ENCODE data around the gene FAM219A. TPM values are rescaled to one million over a fixed set of nuclear protein-coding genes. Genes with fewer than 3 reads are reported as not detected.
A peak's percentile ranks its signal among the peaks of the same experiment; 100 is the strongest.
"Not testable (repeated sequence)": the region's sequence is repeated elsewhere in the genome, so short reads cannot be mapped to it uniquely, and the experiment has no call there.

FAM219A gene
- total and polyA plus RNA-seq, 5 donors: 19.8 to 28.1 (median 23.8) TPM

GRCh38 chr9:34446468-34446891, 11.9 kb downstream of the FAM219A start:
- intact Hi-C loops (cut with DNase I): loop anchor here in 1 of 4 donors (10.0 kb wide), 1 partner anchor 148 kb away; no protein-coding TSS in a partner anchor
- Histone ChIP-seq H3K4me1 (ENCODE audit: control insufficient read depth, insufficient read depth, low read length) (peaks cover 18% of the 10 kb centered on the region), H3K27ac (ENCODE audit: low read length) (no peak overlapping the region), H3K9me3 (ENCODE audit: control insufficient read depth, low read length) (no peaks in the 10 kb centered on the region), H3K4me3 (ENCODE audit: low read length) (no peak overlapping the region), H3K27me3 (ENCODE audit: control insufficient read depth, insufficient read depth) (no peaks in the 10 kb centered on the region)
- DNase-seq (no peak), ATAC-seq (peak in 1 of 2 donors; percentile 57)

- H3K27me3 ChIP-seq (ENCODE audit: control insufficient read depth, insufficient read depth): no peaks in the 10 kb centered on the region
- ATAC-seq (no peak), DNase-seq (no peak)
- H3K9me3 ChIP-seq (ENCODE audit: control insufficient read depth, low read length): no peaks in the 10 kb centered on the region
- peaks cover 11% of the 10 kb centered on the region for H3K4me1 ChIP-seq (ENCODE audit: control insufficient read depth, insufficient read depth, low read length)
- H3K27ac ChIP-seq (ENCODE audit: low read length): no peak overlapping the region
- intact Hi-C loops (cut with DNase I): loop anchor here in 2 of 4 donors (5.0 to 10.0 kb wide), 2 partner anchors 58 to 151 kb away; no protein-coding TSS in a partner anchor
- H3K4me3 ChIP-seq (ENCODE audit: low read length): no peak overlapping the region
Measured at GRCh38 chr9:34443976-34444375, 14.4 kb downstream of the FAM219A start.

- DNase-seq: no peak
Measured at GRCh38 chr9:34443533-34443932, 14.8 kb downstream of the FAM219A start.

GRCh38 chr9:34442770-34443169, 15.6 kb downstream of the FAM219A start:
- peaks cover 11% of the 10 kb centered on the region for H3K4me1 ChIP-seq (ENCODE audit: control insufficient read depth, insufficient read depth, low read length)
- H3K9me3 ChIP-seq (ENCODE audit: control insufficient read depth, low read length): no peaks in the 10 kb centered on the region
- no peak overlapping the region for H3K4me3 ChIP-seq (ENCODE audit: low read length)
- DNase-seq: no peak
- ATAC-seq: no peak
- 97% methylated on average over 1 of the region's 1 CpG for WGBS
- intact Hi-C loops (cut with DNase I): loop anchor here in 2 of 4 donors (5.0 to 10.0 kb wide), 2 partner anchors 60 to 152 kb away; no protein-coding TSS in a partner anchor
- no peaks in the 10 kb centered on the region for H3K27me3 ChIP-seq (ENCODE audit: control insufficient read depth, insufficient read depth)
- no peak overlapping the region for H3K27ac ChIP-seq (ENCODE audit: low read length)

More at GRCh38 chr9:34443533-34443932, 14.8 kb downstream of the FAM219A start:
- Histone ChIP-seq H3K9me3 (ENCODE audit: control insufficient read depth, low read length) (no peaks in the 10 kb centered on the region), H3K4me1 (ENCODE audit: control insufficient read depth, insufficient read depth, low read length) (peaks cover 11% of the 10 kb centered on the region), H3K27me3 (ENCODE audit: control insufficient read depth, insufficient read depth) (no peaks in the 10 kb centered on the region), H3K4me3 (ENCODE audit: low read length) (no peak overlapping the region), H3K27ac (ENCODE audit: low read length) (no peak overlapping the region)
- intact Hi-C loops (cut with DNase I): loop anchor here in 2 of 4 donors (5.0 to 10.0 kb wide), 2 partner anchors 59 to 151 kb away; no protein-coding TSS in a partner anchor
- no peak for ATAC-seq
- WGBS: 61% methylated on average over 2 of the region's 2 CpGs

- peak in 1 of 2 donors; percentile 11 for ATAC-seq
- DNase-seq: no peak
- no peak overlapping the region for H3K27ac ChIP-seq (ENCODE audit: low read length)
- H3K9me3 ChIP-seq (ENCODE audit: control insufficient read depth, low read length): no peaks in the 10 kb centered on the region
- H3K4me3 ChIP-seq (ENCODE audit: low read length): no peak overlapping the region
- intact Hi-C loops (cut with DNase I): loop anchor here in 2 of 4 donors (5.0 to 10.0 kb wide), 2 partner anchors 62 to 155 kb away; no protein-coding TSS in a partner anchor
- H3K4me1 ChIP-seq (ENCODE audit: control insufficient read depth, insufficient read depth, low read length): peaks cover 13% of the 10 kb centered on the region
- no peaks in the 10 kb centered on the region for H3K27me3 ChIP-seq (ENCODE audit: control insufficient read depth, insufficient read depth)
Measured at GRCh38 chr9:34440017-34440416, 18.4 kb downstream of the FAM219A start.

GRCh38 chr9:34438465-34438864, 19.9 kb downstream of the FAM219A start:
- DNase-seq; H3K4me3 ChIP-seq (ENCODE audit: low read length); ATAC-seq; H3K9me3 ChIP-seq (ENCODE audit: control insufficient read depth, low read length); H3K27ac ChIP-seq (ENCODE audit: low read length); H3K4me1 ChIP-seq (ENCODE audit: control insufficient read depth, insufficient read depth, low read length); H3K27me3 ChIP-seq (ENCODE audit: control insufficient read depth, insufficient read depth): not testable (repeated sequence)
- intact Hi-C loops (cut with DNase I): loop anchor here in 3 of 4 donors (2.0 to 10.0 kb wide), 4 partner anchors 62 to 156 kb away; no protein-coding TSS in a partner anchor
- WGBS: 97% methylated on average over 4 of the region's 4 CpGs

- not testable (repeated sequence) for H3K4me1 ChIP-seq (ENCODE audit: control insufficient read depth, insufficient read depth, low read length); H3K4me3 ChIP-seq (ENCODE audit: low read length); H3K9me3 ChIP-seq (ENCODE audit: control insufficient read depth, low read length); H3K27me3 ChIP-seq (ENCODE audit: control insufficient read depth, insufficient read depth); H3K27ac ChIP-seq (ENCODE audit: low read length); ATAC-seq
- WGBS: 98% methylated on average over 28 of the region's 28 CpGs
- DNase-seq: peak in 1 of 3 donors; percentile 41
- intact Hi-C loops (cut with DNase I): loop anchor here (2.0 to 10.0 kb wide), 4 partner anchors 63 to 157 kb away; no protein-coding TSS in a partner anchor
Measured at GRCh38 chr9:34437926-34438307, 20.5 kb downstream of the FAM219A start.

- Histone ChIP-seq H3K9me3 (ENCODE audit: control insufficient read depth, low read length) (no peaks in the 10 kb centered on the region), H3K4me1 (ENCODE audit: control insufficient read depth, insufficient read depth, low read length) (peaks cover 6% of the 10 kb centered on the region), H3K27ac (ENCODE audit: low read length) (no peak overlapping the region), H3K27me3 (ENCODE audit: control insufficient read depth, insufficient read depth) (no peaks in the 10 kb centered on the region), H3K4me3 (ENCODE audit: low read length) (no peak overlapping the region)
- intact Hi-C loops (cut with DNase I): loop anchor here in 3 of 4 donors (2.0 to 10.0 kb wide), 4 partner anchors 64 to 158 kb away; no protein-coding TSS in a partner anchor
- ATAC-seq (peak; percentile 76 to 78), DNase-seq (peak in 2 of 3 donors; percentile 20 to 66)
- WGBS: 61% methylated on average over 14 of the region's 14 CpGs
Measured at GRCh38 chr9:34437006-34437925, 21.1 kb downstream of the FAM219A start.

GRCh38 chr9:34431667-34432066, 26.7 kb downstream of the FAM219A start:
- 69% methylated on average over 2 of the region's 2 CpGs for WGBS
- DNase-seq (peak in 2 of 3 donors; percentile 20 to 56), ATAC-seq (no peak)
- H3K4me3 ChIP-seq (ENCODE audit: low read length): no peak overlapping the region
- H3K27ac ChIP-seq (ENCODE audit: low read length): no peak overlapping the region
- H3K9me3 ChIP-seq (ENCODE audit: control insufficient read depth, low read length): no peaks in the 10 kb centered on the region
- intact Hi-C loops (cut with DNase I): loop anchor here in 1 of 4 donors (10.0 kb wide), 2 partner anchors 113 to 163 kb away; no protein-coding TSS in a partner anchor
- no peaks in the 10 kb centered on the region for H3K27me3 ChIP-seq (ENCODE audit: control insufficient read depth, insufficient read depth)
- H3K4me1 ChIP-seq (ENCODE audit: control insufficient read depth, insufficient read depth, low read length): peaks cover 6% of the 10 kb centered on the region

GRCh38 chr9:34430843-34431437, 27.4 kb downstream of the FAM219A start:
- intact Hi-C loops (cut with DNase I): loop anchor here in 1 of 4 donors (10.0 kb wide), 2 partner anchors 114 to 164 kb away; no protein-coding TSS in a partner anchor
- Histone ChIP-seq H3K27me3 (ENCODE audit: control insufficient read depth, insufficient read depth) (no peaks in the 10 kb centered on the region), H3K9me3 (ENCODE audit: control insufficient read depth, low read length) (no peaks in the 10 kb centered on the region), H3K27ac (ENCODE audit: low read length) (no peak overlapping the region), H3K4me1 (ENCODE audit: control insufficient read depth, insufficient read depth, low read length) (peaks cover 6% of the 10 kb centered on the region), H3K4me3 (ENCODE audit: low read length) (no peak overlapping the region)
- peak; percentile 89 to 95 for ATAC-seq
- WGBS: 11% methylated on average over 4 of the region's 4 CpGs
- peak; percentile 76 to 93 (median 93) for DNase-seq

Data from right cardiac atrium (tissue), 5 donors.